Stimulated activated naive B cell treated with anti-CD40 and anti-IgM and Interleukin-4, amounts not matched to agents 10 μg/mL and 1 μg/mL and 100 μg/mL, for 72 hours (primary cell): ENCODE data around the gene TASP1.
A peak's percentile ranks its signal among the peaks of the same experiment; 100 is the strongest.
"Not testable (repeated sequence)": the region's sequence is repeated elsewhere in the genome, so short reads cannot be mapped to it uniquely, and the experiment has no call there.

Experiments used
- ATAC-seq, 2 donors: fragments of 150-1000 bp; cut with Tn5 transposase; replicated peaks; 2 replicates each; pipeline ENCODE4 v1.10.0; 2021; ENCODE audit warnings: moderate library complexity in 1 of 2
- DNase-seq: peaks from one replicate; pipeline ENCODE4 v3.0.0; 2021
- H3K27ac Mint-ChIP-seq: one replicate; pipeline ENCODE4 v1.8.0; 2022; ENCODE audit warnings: mild to moderate bottlenecking, mixed read lengths
- H3K27me3 Mint-ChIP-seq, 2 donors: one replicate each; pipeline ENCODE4 v1.8.0; 2022; ENCODE audit warnings: mixed read lengths in 2 of 2
- H3K36me3 Mint-ChIP-seq, 2 donors: one replicate each; pipeline ENCODE4 v1.8.0; 2022; ENCODE audit warnings: mixed read lengths in 2 of 2, mild to moderate bottlenecking in 1 of 2
- H3K4me1 Mint-ChIP-seq, 2 donors: one replicate each; pipeline ENCODE4 v1.8.0; 2022; ENCODE audit warnings: mixed read lengths in 2 of 2, mild to moderate bottlenecking in 1 of 2
- H3K4me3 Mint-ChIP-seq, 2 donors: one replicate each; pipeline ENCODE4 v1.8.0; 2022; ENCODE audit warnings: mild to moderate bottlenecking in 2 of 2, mixed read lengths in 2 of 2, moderate library complexity in 1 of 2
- H3K9me3 Mint-ChIP-seq, 2 donors: one replicate each; pipeline ENCODE4 v1.8.0; 2022; ENCODE audit warnings: mixed read lengths in 2 of 2, mild to moderate bottlenecking in 1 of 2

The TASP1 gene

DNA sequence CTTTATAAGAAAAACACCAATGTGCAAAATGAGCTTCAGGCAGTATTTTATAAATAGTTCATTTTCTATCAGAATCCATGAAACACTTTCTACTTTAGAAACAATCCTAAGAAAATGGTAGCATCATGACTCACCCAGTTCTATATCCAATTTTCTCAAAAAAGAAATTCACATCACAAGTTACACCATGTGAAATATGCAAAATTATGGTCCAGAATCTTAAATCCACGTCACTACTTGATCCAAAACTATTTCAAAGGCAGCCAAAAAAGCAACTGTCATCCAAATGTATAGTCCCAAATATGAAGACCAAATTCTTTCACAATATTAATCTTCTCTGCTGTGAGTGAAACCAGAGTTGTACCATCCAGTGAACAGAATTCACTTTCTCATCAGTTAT is 19.3 kb downstream of the TASP1 start:
- not testable (repeated sequence) for DNase-seq

DNA sequence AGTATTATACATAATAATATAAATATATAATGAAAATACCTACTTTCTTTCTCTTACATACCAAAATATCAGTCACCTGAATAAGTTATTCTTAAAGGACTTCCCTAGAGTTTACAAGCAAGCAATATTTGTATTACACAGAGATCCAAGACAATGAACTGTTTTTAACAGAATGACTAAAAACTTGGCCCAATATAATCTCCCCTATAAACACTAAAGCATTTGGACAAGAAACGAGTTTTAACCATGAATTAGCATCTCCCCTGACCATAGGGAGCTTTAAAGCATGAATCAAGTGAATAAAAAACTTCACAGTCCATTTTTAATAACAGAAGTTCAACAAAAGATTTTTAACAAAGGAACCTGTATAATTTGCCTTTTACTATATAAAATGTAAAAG is 20.3 kb downstream of the TASP1 start:
- H3K27me3 Mint-ChIP-seq, H3K4me3 Mint-ChIP-seq, DNase-seq, H3K4me1 Mint-ChIP-seq, H3K9me3 Mint-ChIP-seq, H3K27ac Mint-ChIP-seq, ATAC-seq: not testable (repeated sequence)
- peaks cover 11 to 31% of the 10 kb centered on the region in 2 donors for H3K36me3 Mint-ChIP-seq

More for the DNA sequence above, 19.3 kb downstream of the TASP1 start:
- not testable (repeated sequence) for H3K9me3 Mint-ChIP-seq, H3K27ac Mint-ChIP-seq, H3K4me1 Mint-ChIP-seq, H3K27me3 Mint-ChIP-seq, H3K4me3 Mint-ChIP-seq, ATAC-seq
- H3K36me3 Mint-ChIP-seq, result peaks cover 11 to 31% of the 10 kb centered on the region in 2 donors

GRCh38 chr20:13617585-13617984 is 21.1 kb downstream of the TASP1 start:
- not testable (repeated sequence) for H3K4me3 Mint-ChIP-seq, ATAC-seq, H3K27me3 Mint-ChIP-seq, H3K9me3 Mint-ChIP-seq, H3K27ac Mint-ChIP-seq, DNase-seq, H3K4me1 Mint-ChIP-seq
- peaks cover 11 to 28% of the 10 kb centered on the region in 2 donors for H3K36me3 Mint-ChIP-seq

GRCh38 chr20:13616713-13617112 is 22.0 kb downstream of the TASP1 start:
- not testable (repeated sequence) for DNase-seq, H3K9me3 Mint-ChIP-seq, H3K27me3 Mint-ChIP-seq, H3K27ac Mint-ChIP-seq, H3K4me3 Mint-ChIP-seq, H3K4me1 Mint-ChIP-seq, ATAC-seq
- peaks cover 7 to 22% of the 10 kb centered on the region in 2 donors for H3K36me3 Mint-ChIP-seq

GRCh38 chr20:13613917-13614316 is 24.8 kb downstream of the TASP1 start:
- DNase-seq, result no peak
- Mint-ChIP-seq H3K27me3 (no peaks in the 10 kb centered on the region), H3K4me3 (no peak overlapping the region), H3K9me3 (no peaks in the 10 kb centered on the region), H3K4me1 (peaks cover 0 to 2% of the 10 kb centered on the region in 2 donors), H3K36me3 (peaks cover 6 to 22% of the 10 kb centered on the region in 2 donors), H3K27ac (no peak overlapping the region)
- no peak for ATAC-seq

DNA sequence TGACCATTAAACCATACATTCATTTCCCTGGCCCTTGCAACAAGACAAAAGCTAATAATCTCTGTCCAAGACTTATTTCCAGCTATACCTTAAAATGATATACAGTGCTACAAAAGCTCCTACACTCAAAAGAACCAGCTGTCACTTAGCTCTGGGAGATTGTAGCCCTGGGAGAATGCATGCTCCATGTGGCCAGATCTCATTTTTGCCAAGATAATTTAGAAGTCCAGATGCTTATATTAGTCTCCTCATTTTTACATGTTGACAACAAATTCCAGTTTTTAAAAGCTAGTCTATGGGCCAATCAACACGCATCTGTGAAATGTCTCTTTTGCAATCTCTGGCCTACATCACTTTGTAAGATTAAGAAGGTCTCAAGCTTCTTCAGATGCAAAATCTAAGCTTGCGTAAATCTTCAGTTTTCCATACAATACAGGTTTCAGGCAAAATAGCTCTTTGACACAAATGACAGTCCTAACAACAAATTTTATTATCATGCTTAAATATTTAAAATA is 27.1 kb downstream of the TASP1 start:
- Mint-ChIP-seq H3K4me3 (no peak overlapping the region), H3K27ac (no peak overlapping the region), H3K36me3 (peaks cover 6 to 22% of the 10 kb centered on the region in 2 donors), H3K4me1 (peaks cover 0 to 2% of the 10 kb centered on the region in 2 donors), H3K27me3 (no peaks in the 10 kb centered on the region), H3K9me3 (no peaks in the 10 kb centered on the region)
- ATAC-seq (no peak), DNase-seq (no peak)

DNA sequence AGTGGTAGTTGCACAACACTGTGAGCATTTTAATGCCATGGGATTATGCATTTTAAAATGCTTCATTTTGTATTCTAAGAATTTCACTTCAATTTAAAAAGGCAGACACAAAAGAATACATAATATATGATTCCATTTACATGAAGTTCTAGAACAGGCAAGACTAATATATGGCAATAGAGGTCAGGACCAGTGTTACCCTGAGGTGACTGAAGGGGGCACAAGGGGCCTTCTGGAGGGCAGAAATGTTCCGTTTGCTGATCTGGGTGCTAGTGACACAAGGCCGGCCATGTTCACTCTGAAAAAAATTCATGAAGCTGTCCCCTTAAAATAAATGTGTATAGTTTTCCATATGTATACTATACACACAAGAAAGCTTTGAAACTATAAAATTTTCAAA is 28.5 kb downstream of the TASP1 start:
- peak; percentile 63 to 68 for ATAC-seq
- peaks cover 9 to 22% of the 10 kb centered on the region in 2 donors for H3K36me3 Mint-ChIP-seq
- H3K4me1 Mint-ChIP-seq, result peaks cover 0 to 1% of the 10 kb centered on the region in 2 donors
- no peaks in the 10 kb centered on the region for H3K27me3 Mint-ChIP-seq
- no peak overlapping the region for H3K4me3 Mint-ChIP-seq
- no peak overlapping the region for H3K27ac Mint-ChIP-seq
- H3K9me3 Mint-ChIP-seq, result no peaks in the 10 kb centered on the region
- no peak for DNase-seq

DNA sequence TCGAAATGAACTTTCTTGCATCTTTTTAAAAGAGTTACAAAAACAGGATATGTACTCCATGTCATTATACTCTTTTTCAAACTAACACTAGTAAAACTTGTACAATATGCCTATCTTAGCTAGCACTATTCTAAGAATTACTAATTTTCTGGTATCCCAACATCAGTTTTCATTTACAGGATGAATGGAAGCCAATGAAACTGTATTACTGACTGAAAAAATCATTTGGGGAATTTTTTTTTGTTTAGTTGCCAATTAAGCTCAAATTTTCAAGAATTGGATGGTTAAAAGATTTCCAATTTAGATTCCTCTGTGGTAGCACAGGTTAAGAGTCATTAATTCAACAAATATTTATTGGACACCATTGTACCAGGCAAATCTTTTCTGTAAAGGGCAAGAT is 30.7 kb downstream of the TASP1 start:
- ATAC-seq (no peak), DNase-seq (no peak)
- H3K9me3 Mint-ChIP-seq, result no peaks in the 10 kb centered on the region
- no peak overlapping the region for H3K27ac Mint-ChIP-seq
- no peaks in the 10 kb centered on the region for H3K27me3 Mint-ChIP-seq
- peaks cover 18 to 27% of the 10 kb centered on the region in 2 donors for H3K36me3 Mint-ChIP-seq
- H3K4me3 Mint-ChIP-seq, result no peak overlapping the region
- H3K4me1 Mint-ChIP-seq, result no peaks in the 10 kb centered on the region

DNA sequence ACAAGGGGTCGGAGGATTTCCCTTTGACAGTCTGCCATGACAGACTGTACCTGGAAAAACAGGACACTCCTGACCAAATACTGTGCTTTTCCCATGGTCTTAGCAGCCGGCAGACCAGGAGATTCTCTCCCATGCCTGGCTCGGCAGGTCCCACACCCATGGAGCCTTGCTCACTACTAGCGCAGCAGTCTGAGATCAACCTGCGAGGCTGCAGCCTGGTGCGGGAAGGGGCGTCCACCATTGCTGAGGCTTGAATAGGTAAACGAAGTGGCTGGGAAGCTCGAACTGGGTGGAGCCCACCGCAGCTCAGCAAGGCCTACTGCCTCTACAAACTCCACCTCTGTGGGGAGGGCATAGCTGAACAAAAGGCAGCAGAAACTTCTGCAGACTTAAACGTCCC is 45.3 kb downstream of the TASP1 start:
- H3K4me1 Mint-ChIP-seq, H3K9me3 Mint-ChIP-seq, DNase-seq, H3K27me3 Mint-ChIP-seq, H3K27ac Mint-ChIP-seq, ATAC-seq, H3K4me3 Mint-ChIP-seq: not testable (repeated sequence)
- peaks cover 29 to 50% of the 10 kb centered on the region in 2 donors for H3K36me3 Mint-ChIP-seq

DNA sequence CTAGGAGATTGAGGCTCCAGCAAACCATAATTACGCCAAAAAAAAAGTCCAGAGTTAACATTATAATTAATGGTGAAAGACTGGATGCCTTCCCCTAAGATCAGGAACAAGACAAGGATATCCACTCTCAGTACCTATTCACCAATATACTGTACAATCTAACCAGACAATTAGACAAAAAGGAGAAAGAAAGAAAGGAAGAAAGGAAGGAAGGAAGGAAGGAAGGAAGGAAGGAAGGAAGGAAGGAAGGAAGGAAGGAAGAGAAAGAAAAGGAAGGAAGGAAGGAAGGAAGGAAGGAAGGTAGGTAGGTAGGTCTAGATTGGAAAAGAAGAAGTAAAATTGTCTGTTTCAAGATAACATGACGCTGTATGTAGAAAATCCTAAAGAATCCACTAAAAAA is 50.7 kb downstream of the TASP1 start:
- Mint-ChIP-seq H3K27ac (no peak overlapping the region), H3K9me3 (peaks cover 4 to 5% of the 10 kb centered on the region in 2 donors), H3K4me3 (no peak overlapping the region), H3K27me3 (no peaks in the 10 kb centered on the region), H3K36me3 (peaks cover 28 to 49% of the 10 kb centered on the region in 2 donors), H3K4me1 (peaks cover 4 to 6% of the 10 kb centered on the region in 2 donors)
- no peak for ATAC-seq
- DNase-seq, result no peak

DNA sequence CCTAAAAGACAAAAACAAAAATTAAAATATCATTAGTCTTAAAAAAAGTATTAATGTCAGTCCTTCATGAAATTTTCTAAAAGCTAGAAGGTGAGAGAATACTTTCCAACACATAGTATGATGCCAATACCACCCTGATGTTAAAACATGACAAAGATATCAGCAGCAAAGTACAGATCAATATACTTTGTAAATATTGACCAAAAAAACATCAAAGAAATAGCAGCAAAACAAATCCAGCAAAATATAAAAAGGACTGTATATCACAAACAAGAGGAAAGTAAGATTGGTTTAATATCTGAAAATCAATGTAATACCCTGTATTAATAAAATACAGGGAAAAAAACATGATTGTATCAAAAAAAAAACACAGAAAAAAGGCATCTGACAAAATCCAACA is 51.4 kb downstream of the TASP1 start:
- ATAC-seq, result no peak

DNA sequence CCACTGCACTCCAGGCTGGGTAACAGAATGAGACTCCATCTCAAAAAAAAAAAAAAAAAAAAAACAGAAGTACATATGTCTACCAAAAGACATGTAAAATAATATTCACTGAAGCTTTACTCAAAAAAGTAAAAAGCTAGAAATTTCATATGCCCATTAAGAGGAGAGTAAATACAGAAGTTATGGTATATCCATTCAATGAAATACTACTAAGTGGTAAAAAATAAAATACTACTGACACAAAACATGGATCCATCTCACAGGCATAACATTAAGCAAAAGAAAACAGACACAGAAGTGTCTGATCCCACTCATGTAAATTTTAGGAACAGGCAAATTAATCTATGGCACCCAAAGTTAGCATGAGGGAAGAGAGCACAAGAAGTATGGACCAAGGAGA is 52.6 kb downstream of the TASP1 start:
- H3K4me3 Mint-ChIP-seq, result no peak overlapping the region
- no peak overlapping the region for H3K27ac Mint-ChIP-seq
- H3K4me1 Mint-ChIP-seq, result peaks cover 2 to 6% of the 10 kb centered on the region in 2 donors
- H3K9me3 Mint-ChIP-seq, result peaks cover 4 to 5% of the 10 kb centered on the region in 2 donors
- no peaks in the 10 kb centered on the region for H3K27me3 Mint-ChIP-seq
- peaks cover 28 to 51% of the 10 kb centered on the region in 2 donors for H3K36me3 Mint-ChIP-seq
- ATAC-seq (no peak), DNase-seq (no peak)

More for the DNA sequence above, 51.4 kb downstream of the TASP1 start:
- Mint-ChIP-seq H3K4me3 (no peak overlapping the region), H3K4me1 (peaks cover 4 to 6% of the 10 kb centered on the region in 2 donors), H3K27me3 (no peaks in the 10 kb centered on the region), H3K27ac (no peak overlapping the region), H3K36me3 (peaks cover 32 to 53% of the 10 kb centered on the region in 2 donors), H3K9me3 (peaks cover 4 to 5% of the 10 kb centered on the region in 2 donors)
- no peak for DNase-seq

DNA sequence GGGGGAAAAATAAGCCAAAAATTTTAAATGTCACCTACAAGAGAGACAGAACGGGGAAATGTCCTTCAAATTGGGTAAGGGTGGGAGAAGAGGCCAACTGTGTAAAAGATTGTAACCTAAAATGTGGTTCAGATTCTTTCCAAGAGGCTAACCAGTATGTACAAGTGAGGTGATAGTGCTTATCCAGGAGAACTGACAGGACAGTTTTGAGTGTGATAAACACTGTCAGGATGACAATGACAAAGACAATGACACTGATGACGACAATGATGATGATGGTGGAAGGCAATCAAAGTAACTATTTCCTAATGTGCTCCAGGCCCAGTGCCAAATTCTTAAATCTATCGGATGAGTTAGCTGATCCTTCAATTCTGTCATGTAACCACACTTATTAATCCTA is 57.3 kb downstream of the TASP1 start:
- H3K27me3 Mint-ChIP-seq, result no peaks in the 10 kb centered on the region

DNA sequence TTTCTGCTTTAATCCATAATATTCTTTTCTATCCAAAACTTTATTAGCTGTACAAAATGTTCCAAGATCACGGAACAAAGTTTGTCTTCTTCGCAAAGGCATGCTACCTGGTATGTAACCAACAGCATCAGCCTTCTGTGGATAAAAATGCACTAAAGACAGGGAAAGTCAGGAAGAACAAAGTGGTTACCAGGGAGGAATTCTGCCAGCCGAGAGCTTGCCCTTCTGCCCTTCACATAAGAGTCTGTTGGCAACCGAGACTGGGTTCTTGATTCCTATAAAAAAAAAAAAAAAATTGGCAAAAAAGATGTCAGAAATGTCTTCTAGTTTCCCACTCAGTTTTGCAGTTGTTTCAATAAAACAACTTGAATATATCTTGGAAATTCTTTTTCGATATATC is 58.0 kb downstream of the TASP1 start:
- Mint-ChIP-seq H3K27ac (no peak overlapping the region), H3K4me1 (no peaks in the 10 kb centered on the region), H3K9me3 (peaks cover 0 to 5% of the 10 kb centered on the region in 2 donors), H3K27me3 (no peaks in the 10 kb centered on the region), H3K4me3 (no peak overlapping the region), H3K36me3 (peaks cover 34 to 50% of the 10 kb centered on the region in 2 donors)
- DNase-seq, result no peak
- no peak for ATAC-seq

More for the DNA sequence above, 57.3 kb downstream of the TASP1 start:
- H3K36me3 Mint-ChIP-seq, result peaks cover 33 to 48% of the 10 kb centered on the region in 2 donors
- no peak for DNase-seq
- H3K9me3 Mint-ChIP-seq, result peaks cover 0 to 3% of the 10 kb centered on the region in 2 donors
- H3K4me3 Mint-ChIP-seq, result no peak overlapping the region
- H3K27ac Mint-ChIP-seq, result no peak overlapping the region
- ATAC-seq, result no peak
- no peaks in the 10 kb centered on the region for H3K4me1 Mint-ChIP-seq

- Mint-ChIP-seq H3K4me3 (no peak overlapping the region), H3K9me3 (peaks cover 0 to 5% of the 10 kb centered on the region in 2 donors), H3K36me3 (peaks cover 24 to 38% of the 10 kb centered on the region in 2 donors), H3K27me3 (no peaks in the 10 kb centered on the region), H3K4me1 (no peaks in the 10 kb centered on the region), H3K27ac (no peak overlapping the region)
- no peak for DNase-seq
- ATAC-seq, result no peak
These were observed 64.7 kb downstream of the TASP1 start for GRCh38 chr20:13574071-13574470.
